ENCODE measurements around the gene SEC61B.

Gene SEC61B

DNA sequence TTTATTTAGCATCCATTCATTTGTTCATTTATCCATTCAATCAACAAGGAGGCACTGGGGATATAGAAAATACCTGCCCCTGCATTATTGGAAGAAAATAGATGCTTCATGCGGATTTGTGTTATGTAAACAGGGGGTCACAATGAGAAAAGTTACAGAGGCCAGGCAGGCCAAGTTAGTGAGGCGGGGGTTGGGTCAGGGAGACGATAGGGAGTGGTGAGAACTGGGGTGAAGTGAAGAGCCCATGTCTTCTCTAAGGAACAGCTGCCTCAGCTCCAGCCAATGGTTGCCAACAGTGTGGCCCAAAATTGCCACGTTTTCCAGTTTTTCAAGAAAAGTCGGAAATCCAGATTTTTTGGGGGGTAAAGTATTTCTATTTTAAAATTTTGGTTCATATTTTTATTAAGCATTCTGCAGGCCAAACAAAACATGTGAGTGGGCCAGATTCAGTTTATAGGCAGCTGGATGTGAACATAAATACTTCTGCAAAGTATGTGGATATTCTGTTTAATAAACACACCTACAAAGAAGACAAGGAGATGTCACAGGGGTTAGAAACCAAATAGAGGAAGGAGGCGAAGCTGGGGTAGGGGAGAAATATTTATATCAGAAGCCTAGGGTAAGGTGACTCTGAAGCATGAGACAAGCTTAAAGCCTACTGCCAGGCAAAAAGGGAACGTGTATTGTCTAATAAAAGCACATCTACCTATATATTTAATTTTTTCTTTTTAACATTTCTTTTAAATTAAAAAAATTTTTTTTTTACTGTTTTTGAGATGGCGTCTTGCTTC, 44.3 kb upstream of the SEC61B start:
- H3K4me3 ChIP-seq (replicated peaks; ENCODE audit: insufficient read depth, low read length), result no peak overlapping the region
- TF ChIP-seq SPI1 (IDR thresholded peaks at IDR 0.05; ENCODE audit: borderline replicate concordance, low read depth) (no peak), GABPA (IDR thresholded peaks at IDR 0.05; ENCODE audit: low read depth) (no peak), POLR2AphosphoS5 (IDR thresholded peaks at IDR 0.05; ENCODE audit: low read depth) (no peak)
- TF ChIP-seq, protein P1, sequence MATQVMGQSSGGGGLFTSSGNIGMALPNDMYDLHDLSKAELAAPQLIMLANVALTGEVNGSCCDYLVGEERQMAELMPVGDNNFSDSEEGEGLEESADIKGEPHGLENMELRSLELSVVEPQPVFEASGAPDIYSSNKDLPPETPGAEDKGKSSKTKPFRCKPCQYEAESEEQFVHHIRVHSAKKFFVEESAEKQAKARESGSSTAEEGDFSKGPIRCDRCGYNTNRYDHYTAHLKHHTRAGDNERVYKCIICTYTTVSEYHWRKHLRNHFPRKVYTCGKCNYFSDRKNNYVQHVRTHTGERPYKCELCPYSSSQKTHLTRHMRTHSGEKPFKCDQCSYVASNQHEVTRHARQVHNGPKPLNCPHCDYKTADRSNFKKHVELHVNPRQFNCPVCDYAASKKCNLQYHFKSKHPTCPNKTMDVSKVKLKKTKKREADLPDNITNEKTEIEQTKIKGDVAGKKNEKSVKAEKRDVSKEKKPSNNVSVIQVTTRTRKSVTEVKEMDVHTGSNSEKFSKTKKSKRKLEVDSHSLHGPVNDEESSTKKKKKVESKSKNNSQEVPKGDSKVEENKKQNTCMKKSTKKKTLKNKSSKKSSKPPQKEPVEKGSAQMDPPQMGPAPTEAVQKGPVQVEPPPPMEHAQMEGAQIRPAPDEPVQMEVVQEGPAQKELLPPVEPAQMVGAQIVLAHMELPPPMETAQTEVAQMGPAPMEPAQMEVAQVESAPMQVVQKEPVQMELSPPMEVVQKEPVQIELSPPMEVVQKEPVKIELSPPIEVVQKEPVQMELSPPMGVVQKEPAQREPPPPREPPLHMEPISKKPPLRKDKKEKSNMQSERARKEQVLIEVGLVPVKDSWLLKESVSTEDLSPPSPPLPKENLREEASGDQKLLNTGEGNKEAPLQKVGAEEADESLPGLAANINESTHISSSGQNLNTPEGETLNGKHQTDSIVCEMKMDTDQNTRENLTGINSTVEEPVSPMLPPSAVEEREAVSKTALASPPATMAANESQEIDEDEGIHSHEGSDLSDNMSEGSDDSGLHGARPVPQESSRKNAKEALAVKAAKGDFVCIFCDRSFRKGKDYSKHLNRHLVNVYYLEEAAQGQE (IDR thresholded peaks at IDR 0.05; ENCODE audit: insufficient replicate concordance, low read depth), result no peak
- TF ChIP-seq, protein P2, sequence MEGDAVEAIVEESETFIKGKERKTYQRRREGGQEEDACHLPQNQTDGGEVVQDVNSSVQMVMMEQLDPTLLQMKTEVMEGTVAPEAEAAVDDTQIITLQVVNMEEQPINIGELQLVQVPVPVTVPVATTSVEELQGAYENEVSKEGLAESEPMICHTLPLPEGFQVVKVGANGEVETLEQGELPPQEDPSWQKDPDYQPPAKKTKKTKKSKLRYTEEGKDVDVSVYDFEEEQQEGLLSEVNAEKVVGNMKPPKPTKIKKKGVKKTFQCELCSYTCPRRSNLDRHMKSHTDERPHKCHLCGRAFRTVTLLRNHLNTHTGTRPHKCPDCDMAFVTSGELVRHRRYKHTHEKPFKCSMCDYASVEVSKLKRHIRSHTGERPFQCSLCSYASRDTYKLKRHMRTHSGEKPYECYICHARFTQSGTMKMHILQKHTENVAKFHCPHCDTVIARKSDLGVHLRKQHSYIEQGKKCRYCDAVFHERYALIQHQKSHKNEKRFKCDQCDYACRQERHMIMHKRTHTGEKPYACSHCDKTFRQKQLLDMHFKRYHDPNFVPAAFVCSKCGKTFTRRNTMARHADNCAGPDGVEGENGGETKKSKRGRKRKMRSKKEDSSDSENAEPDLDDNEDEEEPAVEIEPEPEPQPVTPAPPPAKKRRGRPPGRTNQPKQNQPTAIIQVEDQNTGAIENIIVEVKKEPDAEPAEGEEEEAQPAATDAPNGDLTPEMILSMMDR (IDR thresholded peaks at IDR 0.05; ENCODE audit: insufficient read depth, low read length), result no peak

DNA sequence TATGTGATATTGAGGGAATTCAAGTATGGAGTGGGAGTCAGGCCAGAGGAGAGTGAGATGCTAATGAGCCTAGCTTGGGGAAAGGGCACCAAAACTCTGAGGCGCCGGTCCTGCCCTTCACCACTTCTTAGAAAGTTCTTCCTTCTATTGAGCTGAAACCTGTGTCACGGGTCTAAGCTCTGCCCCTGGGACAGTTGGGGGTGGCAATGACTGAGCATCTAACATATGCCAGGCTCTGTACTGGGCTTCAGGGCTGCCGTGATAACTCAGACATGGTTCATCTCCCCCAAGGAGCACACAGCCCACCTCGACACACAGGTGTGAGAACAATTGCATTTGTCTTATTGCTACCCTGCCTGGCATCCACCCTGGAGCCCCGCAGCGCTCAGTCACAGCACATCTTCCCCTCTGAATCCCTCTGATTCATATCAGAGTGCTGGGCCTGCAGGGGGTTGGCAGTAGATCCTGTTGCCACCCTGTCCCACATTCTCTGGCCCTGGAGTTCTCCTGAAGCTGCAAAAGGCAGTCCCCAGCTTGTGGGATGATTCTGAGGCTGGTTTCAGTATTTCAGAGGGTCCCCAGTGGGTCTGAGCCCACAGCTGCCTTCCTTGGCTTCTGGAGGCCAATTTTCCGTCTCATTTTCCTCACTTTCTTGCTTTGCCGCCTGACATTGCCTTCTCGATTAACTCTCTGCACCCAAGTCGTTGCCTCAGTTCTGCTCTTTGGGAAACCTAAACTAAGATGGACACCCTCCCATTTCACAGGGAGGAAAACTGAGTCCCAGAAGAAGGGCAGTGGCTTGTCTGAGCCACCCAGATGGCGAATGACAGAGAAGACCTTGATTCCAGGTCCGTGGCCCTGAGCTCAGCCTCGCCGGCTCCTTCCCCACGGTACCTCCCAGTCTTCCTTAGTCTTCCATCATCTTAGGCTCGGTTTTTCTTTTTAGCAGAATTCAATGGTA, 42.9 kb upstream of the SEC61B start:
- TF ChIP-seq POLR2AphosphoS5 (IDR thresholded peaks at IDR 0.05; ENCODE audit: low read depth), result no peak
- TF ChIP-seq, protein P2 (IDR thresholded peaks at IDR 0.05; ENCODE audit: insufficient read depth, low read length), result no peak
- TF ChIP-seq, protein P1 (IDR thresholded peaks at IDR 0.05; ENCODE audit: insufficient replicate concordance, low read depth), result no peak
- TF ChIP-seq GABPA (IDR thresholded peaks at IDR 0.05; ENCODE audit: low read depth), result no peak
- TF ChIP-seq SPI1 (IDR thresholded peaks at IDR 0.05; ENCODE audit: borderline replicate concordance, low read depth), result no peak
- no peak for DNase-seq (ENCODE audit: low read depth in 1 of 2, low spot score in 1 of 2)
- Histone ChIP-seq H3K4me3 (replicated peaks; ENCODE audit: insufficient read depth, low read length) (no peak overlapping the region), H3K27me3 (ENCODE audit: insufficient read depth, poor library complexity, severe bottlenecking) (no peaks in the 10 kb centered on the region), H3K27ac (replicated peaks) (no peak overlapping the region)

More for the DNA sequence above, 44.3 kb upstream of the SEC61B start:
- DNase-seq (ENCODE audit: low read depth in 1 of 2, low spot score in 1 of 2), result no peak
- Histone ChIP-seq H3K27me3 (ENCODE audit: insufficient read depth, poor library complexity, severe bottlenecking) (no peaks in the 10 kb centered on the region), H3K27ac (replicated peaks) (no peak overlapping the region)

DNA sequence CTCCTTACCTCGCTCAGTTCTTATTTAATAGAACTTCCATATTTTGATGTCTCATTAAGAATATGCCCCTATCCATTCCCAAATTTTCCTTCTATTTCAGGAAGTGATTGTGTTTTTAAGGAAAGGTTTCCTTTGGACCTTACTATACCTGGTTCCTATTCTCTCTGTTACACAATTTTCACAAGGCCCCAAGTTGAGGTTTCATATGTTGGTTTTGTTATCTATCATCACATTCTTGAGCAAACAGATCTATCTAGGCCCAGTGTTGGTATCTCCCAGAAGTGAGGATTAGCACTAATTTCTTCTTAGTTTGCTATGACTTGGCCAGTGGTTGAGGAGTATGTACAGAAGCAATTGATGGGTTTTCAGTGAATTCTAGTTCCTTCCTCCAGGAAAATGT, 41.9 kb upstream of the SEC61B start:
- Histone ChIP-seq H3K27ac (replicated peaks) (no peak overlapping the region), H3K27me3 (ENCODE audit: insufficient read depth, poor library complexity, severe bottlenecking) (no peaks in the 10 kb centered on the region), H3K4me3 (replicated peaks; ENCODE audit: insufficient read depth, low read length) (no peak overlapping the region)
- DNase-seq (ENCODE audit: low read depth in 1 of 2, low spot score in 1 of 2), result no peak
- TF ChIP-seq POLR2AphosphoS5 (IDR thresholded peaks at IDR 0.05; ENCODE audit: low read depth), result no peak
- TF ChIP-seq, protein P2 (IDR thresholded peaks at IDR 0.05; ENCODE audit: insufficient read depth, low read length), result no peak
